Measurements from ENCODE around the gene ADAM19. TPM values are rescaled to one million over a fixed set of nuclear protein-coding genes. Genes with fewer than 3 reads are reported as not detected.

ADAM19 gene
- total RNA-seq, 2 experiments from 2014 or later, result 52.5 to 55.0 TPM

- ChIA-PET POLR2A (no interaction called here), CTCF (no interaction called here)
Measured at GRCh38 chr5:157481265-157481664, 94.3 kb downstream of the ADAM19 start.

- POLR2A ChIA-PET, result no interaction called here
Measured at GRCh38 chr5:157479612-157480510, 95.7 kb downstream of the ADAM19 start.

GRCh38 chr5:157479166-157479565 lies 96.4 kb downstream of the ADAM19 start:
- POLR2A ChIA-PET, result no interaction called here
- CTCF ChIA-PET, result no interaction called here

More at GRCh38 chr5:157479612-157480510, 95.7 kb downstream of the ADAM19 start:
- CTCF ChIA-PET, result no interaction called here

GRCh38 chr5:157478726-157479125 lies 96.8 kb downstream of the ADAM19 start:
- POLR2A ChIA-PET, result no interaction called here
- CTCF ChIA-PET, result interaction anchor here (1.3 kb wide), 1 partner anchor 83 kb away, joined by 3 read pairs; no protein-coding TSS in a partner anchor

- ChIA-PET CTCF (interaction anchor here (0.5 to 1.8 kb wide), 7 partner anchors 11 to 266 kb away, joined by 3 to 9 read pairs (median 4); partner anchors contain the start of gene LSM11), POLR2A (interaction anchor here (0.6 kb wide), 1 partner anchor 593 kb away, joined by 3 read pairs; no protein-coding TSS in a partner anchor)
Measured at GRCh38 chr5:157477814-157478494, 97.6 kb downstream of the ADAM19 start.

- CTCF ChIA-PET, result interaction anchor here (0.7 to 1.8 kb wide), 11 partner anchors 12 to 267 kb away, joined by 3 to 9 read pairs (median 3); partner anchors contain the start of gene LSM11
- POLR2A ChIA-PET, result no interaction called here
Measured at GRCh38 chr5:157476702-157477408, 98.7 kb downstream of the ADAM19 start.

- ChIA-PET CTCF (no interaction called here), POLR2A (no interaction called here)
Measured at GRCh38 chr5:157475432-157475831, 100.1 kb downstream of the ADAM19 start.

GRCh38 chr5:157473383-157474320 lies 101.9 kb downstream of the ADAM19 start:
- POLR2A ChIA-PET, result no interaction called here
- CTCF ChIA-PET, result interaction anchor here (1.1 to 1.6 kb wide), 4 partner anchors 41 to 269 kb away, joined by 3 to 6 read pairs (median 4); no protein-coding TSS in a partner anchor

- CTCF ChIA-PET, result interaction anchor here (0.6 to 2.6 kb wide), 14 partner anchors 12 to 272 kb away, joined by 3 to 10 read pairs (median 4); partner anchors contain the start of genes LSM11 and NIPAL4
- POLR2A ChIA-PET, result no interaction called here
Measured at GRCh38 chr5:157471709-157472108, 103.9 kb downstream of the ADAM19 start.

GRCh38 chr5:157470631-157471030 lies 104.9 kb downstream of the ADAM19 start:
- CTCF ChIA-PET, result interaction anchor here (1.4 to 2.6 kb wide), 5 partner anchors 24 to 273 kb away, joined by 3 to 10 read pairs (median 6); partner anchors contain the start of gene LSM11
- POLR2A ChIA-PET, result no interaction called here

- CTCF ChIA-PET, result interaction anchor here (0.5 to 2.1 kb wide), 3 partner anchors 10 to 176 kb away, joined by 3 to 6 read pairs (median 4); partner anchors contain the start of gene NIPAL4
- POLR2A ChIA-PET, result no interaction called here
Measured at GRCh38 chr5:157469687-157470086, 105.9 kb downstream of the ADAM19 start.

- ChIA-PET CTCF (interaction anchor here (1.3 to 2.1 kb wide), 2 partner anchors 10 to 126 kb away, joined by 4 to 6 read pairs; partner anchors contain the start of gene NIPAL4), POLR2A (no interaction called here)
Measured at GRCh38 chr5:157469073-157469472, 106.5 kb downstream of the ADAM19 start.

GRCh38 chr5:157468293-157468965 lies 107.1 kb downstream of the ADAM19 start:
- ChIA-PET POLR2A (no interaction called here), CTCF (interaction anchor here (2.1 kb wide), 1 partner anchor 9 kb away, joined by 6 read pairs; the partner anchor contains the start of gene NIPAL4)

GRCh38 chr5:157464519-157465171 lies 110.9 kb downstream of the ADAM19 start:
- ChIA-PET CTCF (interaction anchor here (0.6 to 1.9 kb wide), 4 partner anchors 15 to 397 kb away, joined by 3 to 9 read pairs (median 4); partner anchors contain the start of gene LSM11), POLR2A (interaction anchor here (0.8 to 1.5 kb wide), 3 partner anchors 113 to 200 kb away, joined by 3 to 7 read pairs (median 3); no protein-coding TSS in a partner anchor)

- ChIA-PET POLR2A (interaction anchor here (0.8 to 1.5 kb wide), 3 partner anchors 112 to 199 kb away, joined by 3 to 7 read pairs (median 3); no protein-coding TSS in a partner anchor), CTCF (interaction anchor here (0.6 to 1.9 kb wide), 6 partner anchors 12 to 398 kb away, joined by 3 to 9 read pairs (median 4); partner anchors contain the start of gene LSM11)
Measured at GRCh38 chr5:157463621-157464518, 111.7 kb downstream of the ADAM19 start.

GRCh38 chr5:157463081-157463480 lies 112.5 kb downstream of the ADAM19 start:
- ChIA-PET POLR2A (no interaction called here), CTCF (interaction anchor here (0.9 kb wide), 2 partner anchors 13 to 31 kb away, joined by 3 read pairs; no protein-coding TSS in a partner anchor)
